Liver (tissue), 3 donors: ENCODE measurements around the gene DNASE2.

Experiments used
- CTCF ChIP-seq: fragments of 150-350 bp; IDR thresholded peaks from 2 replicates; pipeline ENCODE4 v1.5.1; 2017; ENCODE audit warnings: improper control_type of control experiment, low read depth, low read length; ENCODE audit not compliant: missing input control
- JUND ChIP-seq, 2 donors: IDR thresholded peaks; 2 replicates each; pipeline ENCODE4 v1.6.1; 2016; ENCODE audit warnings: antibody characterized with exemption in 2 of 2
- REST ChIP-seq: IDR thresholded peaks from 2 replicates; pipeline ENCODE4 v1.6.1; 2016; ENCODE audit warnings: antibody characterized with exemption, mild to moderate bottlenecking
- SP1 ChIP-seq: IDR thresholded peaks from 2 replicates; pipeline ENCODE4 v1.6.1; 2018; ENCODE audit warnings: antibody characterized with exemption, mild to moderate bottlenecking
- TAF1 ChIP-seq: conservative IDR thresholded peaks from 2 replicates; pipeline ENCODE4 v1.6.1; 2016; ENCODE audit warnings: antibody characterized with exemption, mild to moderate bottlenecking
- YY1 ChIP-seq: IDR thresholded peaks from 2 replicates; pipeline ENCODE4 v1.6.1; 2016; ENCODE audit warnings: antibody characterized with exemption, mild to moderate bottlenecking
- donor health status: healthy.
- donor health status: healthy.

- TF ChIP-seq CTCF (no peak), YY1 (no peak), SP1 (no peak), TAF1 (no peak), JUND (IDR thresholded peaks at IDR 0.05) (no peak), REST (no peak)
Observed at GRCh38 chr19:12868540-12869112, 12.6 kb downstream of the DNASE2 start.
